CD14-positive monocyte (primary cell): ENCODE data around the gene MRPS14. TPM values are rescaled to one million over a fixed set of nuclear protein-coding genes. Genes with fewer than 3 reads are reported as not detected.
"Not testable (repeated sequence)": the region's sequence is repeated elsewhere in the genome, so short reads cannot be mapped to it uniquely, and the experiment has no call there.

Source experiments
- DNase-seq, 3 donors: peaks; one replicate each; pipeline ENCODE4 v3.0.0-alpha.2; 2011 to 2022
- H2AFZ ChIP-seq: 2 replicates; pipeline ENCODE4 v1.6.0; 2012; ENCODE audit warnings: mild to moderate bottlenecking, low read depth, low read length, inconsistent platforms; ENCODE audit not compliant: insufficient read depth, poor library complexity, severe bottlenecking
- H3K27ac ChIP-seq, 2 donors: 1 replicate in 1 of 2; 2 replicates in 1 of 2; pipeline ENCODE4 v1.5.1; 2012 to 2013; ENCODE audit warnings: low read length in 2 of 2, control low read depth in 1 of 2, inconsistent platforms in 1 of 2, low read depth in 1 of 2, mild to moderate bottlenecking in 1 of 2
- H3K27me3 ChIP-seq, 2 donors: one replicate each; pipeline versions ENCODE4 v1.6.0 to v1.6.1; 2011 to 2013; ENCODE audit warnings: low read length in 2 of 2; ENCODE audit not compliant: control insufficient read depth in 2 of 2, insufficient read depth in 2 of 2
- H3K36me3 ChIP-seq, 2 donors: replicated peaks in 1 of 2; 1 replicate in 1 of 2; 2 replicates in 1 of 2; pipeline versions ENCODE4 v1.5.1 to v1.6.1; 2012 to 2013; ENCODE audit warnings: low read length in 2 of 2, control low read depth in 1 of 2, inconsistent platforms in 1 of 2, mild to moderate bottlenecking in 1 of 2; ENCODE audit not compliant: insufficient read depth in 2 of 2, control insufficient read depth in 1 of 2
- H3K4me1 ChIP-seq, 2 donors: 1 replicate in 1 of 2; 2 replicates in 1 of 2; pipeline versions ENCODE4 v1.5.1 to v1.6.1; 2012 to 2013; ENCODE audit warnings: low read length in 2 of 2, control low read depth in 1 of 2, inconsistent platforms in 1 of 2, mild to moderate bottlenecking in 1 of 2, moderate library complexity in 1 of 2; ENCODE audit not compliant: insufficient read depth in 2 of 2, control insufficient read depth in 1 of 2
- H3K4me2 ChIP-seq: replicated peaks from 2 replicates; pipeline ENCODE3; 2012; ENCODE audit warnings: low read length, moderate library complexity, mild to moderate bottlenecking; ENCODE audit not compliant: poor library complexity, severe bottlenecking; ENCODE audit errors: extremely low read depth
- H3K4me3 ChIP-seq, 3 experiments: fragments of 200-600 bp in 1 of 3; sonication (generic) in 1 of 3; replicated peaks in 1 of 3; 1 replicate in 2 of 3; 2 replicates in 1 of 3; pipeline ENCODE4 v1.5.1; 2011 to 2013; ENCODE audit warnings: low read length in 3 of 3, mild to moderate bottlenecking in 3 of 3, control low read depth in 2 of 3, low read depth in 2 of 3, inconsistent platforms in 1 of 3, moderate library complexity in 1 of 3
- H3K79me2 ChIP-seq: 2 replicates; pipeline ENCODE4 v1.6.0; 2012; ENCODE audit warnings: mild to moderate bottlenecking, control low read depth, inconsistent platforms, low read length, moderate library complexity; ENCODE audit not compliant: insufficient read depth
- H3K9ac ChIP-seq: 2 replicates; pipeline ENCODE4 v1.6.0; 2017; ENCODE audit warnings: low read length, mild to moderate bottlenecking; ENCODE audit not compliant: insufficient read depth, poor library complexity, severe bottlenecking
- H3K9me3 ChIP-seq, 2 donors: replicated peaks in 1 of 2; 1 replicate in 1 of 2; 2 replicates in 1 of 2; pipeline versions ENCODE4 v1.5.1 to v1.6.1; 2012 to 2013; ENCODE audit warnings: low read length in 2 of 2, control low read depth in 1 of 2; ENCODE audit not compliant: control insufficient read depth in 1 of 2, insufficient read depth in 1 of 2
- H4K20me1 ChIP-seq: 2 replicates; pipeline ENCODE4 v1.6.0; 2012; ENCODE audit warnings: mild to moderate bottlenecking, low read length, control low read depth, moderate library complexity; ENCODE audit not compliant: insufficient read depth
- H3K27ac Mint-ChIP-seq, 7 donors: one replicate each; pipeline ENCODE4 v1.8.0; 2020; ENCODE audit warnings: mild to moderate bottlenecking in 7 of 7, mixed read lengths in 7 of 7, moderate library complexity in 6 of 7, inconsistent platforms in 2 of 7
- H3K27me3 Mint-ChIP-seq, 3 donors: one replicate each; pipeline ENCODE4 v1.8.0; 2021 to 2022; ENCODE audit warnings: low read depth in 3 of 3, mild to moderate bottlenecking in 3 of 3, mixed read lengths in 3 of 3, moderate library complexity in 3 of 3, inconsistent platforms in 1 of 3
- H3K36me3 Mint-ChIP-seq, 2 donors: one replicate each; pipeline ENCODE4 v1.8.0; 2020; ENCODE audit warnings: mixed read lengths in 2 of 2, inconsistent platforms in 1 of 2, mild to moderate bottlenecking in 1 of 2
- H3K4me1 Mint-ChIP-seq: one replicate; pipeline ENCODE4 v1.8.0; 2020; ENCODE audit warnings: mild to moderate bottlenecking, mixed read lengths
- H3K4me3 Mint-ChIP-seq, 2 donors: one replicate each; pipeline ENCODE4 v1.8.0; 2020; ENCODE audit warnings: mild to moderate bottlenecking in 2 of 2, mixed read lengths in 2 of 2, moderate library complexity in 1 of 2
- H3K9me3 Mint-ChIP-seq, 7 donors: one replicate each; pipeline ENCODE4 v1.8.0; 2020 to 2022; ENCODE audit warnings: mixed read lengths in 7 of 7, mild to moderate bottlenecking in 6 of 7, moderate library complexity in 6 of 7, inconsistent platforms in 2 of 7
- CTCF ChIP-seq: fragments of 200-600 bp; IDR thresholded peaks from one replicate; pipeline ENCODE4 v1.8.0; 2022; ENCODE audit warnings: antibody characterized with exemption, mild to moderate bottlenecking
- WGBS: methylation state at CpG from one replicate; pipeline ENCODE4 v1.1.5; 2013; ENCODE audit warnings: missing lambda C conversion rate; ENCODE audit not compliant: insufficient coverage; 5-methylcytosine and 5-hydroxymethylcytosine counted together
- intact Hi-C, 2 donors: fragments of 100-400 bp; cut with micrococcal nuclease; formaldehyde crosslinking; loops; one replicate each; pipeline versions ENCODE4 v1.15.0 to v1.15.1; 2023
- polyA plus RNA-seq, 3 donors: library from polyadenylated mRNA; depleted of rRNA in 1 of 3; unstranded in 2 of 3; stranded (reverse) in 1 of 3; fragments of 300-500 nt in 2 of 3; fragments of >200 nt in 1 of 3; fragmentation: Illumina TruSeq in 2 of 3; gene quantifications; 1 replicate in 2 of 3; 2 replicates in 1 of 3; pipeline ENCODE4 v1.2.3, GENCODE V29; 2012 to 2021

Gene MRPS14
- polyA plus RNA-seq, 3 donors, result 5.4 to 53.2 (median 48.1) TPM

DNA sequence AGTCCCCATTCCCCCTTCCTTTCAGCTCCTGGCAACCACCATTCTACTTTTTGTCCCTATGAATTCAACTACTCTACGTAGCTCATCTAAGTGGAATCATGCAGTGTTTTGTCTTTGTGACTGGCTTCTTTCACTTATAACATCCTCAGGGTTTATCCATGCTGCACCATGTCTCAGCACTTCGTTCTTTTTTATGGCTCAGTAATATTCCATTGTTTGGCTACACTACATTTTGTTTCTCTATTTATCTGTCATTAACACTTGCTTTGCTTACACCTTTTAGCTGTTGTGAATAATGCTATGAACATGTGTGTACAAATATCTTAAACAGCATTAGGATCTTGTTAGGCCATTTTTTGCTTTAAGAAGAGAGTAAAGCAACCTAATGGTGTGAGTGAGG is 1.5 kb upstream of the MRPS14 start:
- H3K36me3 Mint-ChIP-seq, result peaks cover 5% of the 10 kb centered on the region in 2 donors
- peaks cover 20% of the 10 kb centered on the region for H3K4me1 Mint-ChIP-seq
- peak overlapping the region; percentile 97 for H2AFZ ChIP-seq

DNA sequence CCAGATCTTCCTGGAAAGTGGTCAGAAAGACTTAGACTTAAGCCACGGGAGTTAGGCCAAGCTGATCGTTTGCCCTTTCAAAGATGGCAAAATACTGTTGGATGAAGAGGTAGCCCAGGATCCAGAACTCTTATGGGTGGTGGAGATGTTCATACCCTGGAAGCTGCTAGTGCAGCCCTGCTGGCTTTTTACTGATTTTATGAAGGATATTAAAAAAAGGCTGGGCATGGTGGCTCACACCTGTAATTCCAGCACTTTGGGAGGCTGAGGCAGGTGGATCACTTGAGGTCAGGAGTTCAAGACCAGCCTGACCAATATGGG is 657 bp upstream of the MRPS14 start:
- H3K9me3 Mint-ChIP-seq, result not testable (repeated sequence)

More for the DNA sequence above, 1.5 kb upstream of the MRPS14 start:
- peak overlapping the region in 1 of 7 donors; percentile 16 for H3K27ac Mint-ChIP-seq
- TF ChIP-seq CTCF, result no peak
- 83% methylated on average over 1 of the region's 2 CpGs for WGBS
- Histone ChIP-seq H3K27me3 (no peaks in the 10 kb centered on the region), H4K20me1 (no peaks in the 10 kb centered on the region), H3K79me2 (peaks cover 33% of the 10 kb centered on the region), H3K9ac (no peak overlapping the region), H3K4me2 (no peak overlapping the region), H3K4me3 (no peak overlapping the region), H3K9me3 (no peaks in the 10 kb centered on the region), H3K36me3 (no peaks in the 10 kb centered on the region), H3K27ac (no peak overlapping the region), H3K4me1 (peaks cover 14 to 17% of the 10 kb centered on the region in 2 donors)
- no peak for DNase-seq
- H3K9me3 Mint-ChIP-seq, result peaks cover 0 to 7% (median 0%) of the 10 kb centered on the region in 7 donors
- H3K27me3 Mint-ChIP-seq, result peaks cover 0 to 1% (median 0%) of the 10 kb centered on the region in 3 donors
- no peak overlapping the region for H3K4me3 Mint-ChIP-seq
- intact Hi-C loops, result no loop called here

More for the DNA sequence above, 657 bp upstream of the MRPS14 start:
- peak overlapping the region; percentile 91 for H3K9ac ChIP-seq
- not testable (repeated sequence) for H3K27me3 ChIP-seq, DNase-seq, H3K27me3 Mint-ChIP-seq, H3K36me3 Mint-ChIP-seq, H4K20me1 ChIP-seq, H3K36me3 ChIP-seq, H3K9me3 ChIP-seq
- H2AFZ ChIP-seq, result peak overlapping the region; percentile 97
- intact Hi-C loops, result loop anchor here in 1 of 2 donors (2.0 kb wide), 1 partner anchor 25 kb away; the partner anchor contains the start of gene CACYBP
- peak overlapping the region; percentile 78 for H3K4me2 ChIP-seq
- Mint-ChIP-seq H3K4me1 (peaks cover 20% of the 10 kb centered on the region), H3K4me3 (peak overlapping the region; percentile 88 to 97), H3K27ac (peak overlapping the region; percentile 89 to 97 (median 95))
- peak overlapping the region; percentile 82 to 92 (median 89) for H3K4me3 ChIP-seq
- peaks cover 15 to 16% of the 10 kb centered on the region in 2 donors for H3K4me1 ChIP-seq
- WGBS, result 100% methylated on average over 2 of the region's 2 CpGs
- peaks cover 34% of the 10 kb centered on the region for H3K79me2 ChIP-seq
- H3K27ac ChIP-seq, result peak overlapping the region; percentile 73 to 92
